GM23338 (cell line): Measurements from ENCODE around the gene SLC4A5.

Source experiments
- CREB1 ChIP-seq: fragments of 250-450 bp; sonication (Bioruptor Pico); IDR thresholded peaks from 2 replicates; pipeline ENCODE4 v1.5.0; 2020; ENCODE audit warnings: low read depth, mild to moderate bottlenecking, moderate library complexity
- CTCF ChIP-seq, 2 experiments: fragments of 200-600 bp in 1 of 2; sonication (generic) in 1 of 2; conservative IDR thresholded peaks; 2 replicates each; pipeline versions ENCODE4 v1.5.1 to v1.6.1; 2016 to 2017; ENCODE audit warnings: antibody characterized with exemption in 2 of 2, low read depth in 2 of 2, mild to moderate bottlenecking in 2 of 2, moderate library complexity in 1 of 2
- ETS1 ChIP-seq: IDR thresholded peaks from 2 replicates; pipeline ENCODE4 v1.6.1; 2016; ENCODE audit warnings: antibody characterized with exemption
- EZH2 ChIP-seq: fragments of 200-600 bp; sonication (generic); IDR thresholded peaks from one replicate; pipeline ENCODE4 v1.8.0; 2017; ENCODE audit warnings: antibody characterized with exemption, mild to moderate bottlenecking, low read depth; ENCODE audit not compliant: unreplicated experiment
- EZH2phosphoT487 ChIP-seq: fragments of 200-600 bp; sonication (generic); IDR thresholded peaks from one replicate; pipeline ENCODE4 v1.8.1; 2018; ENCODE audit warnings: antibody characterized with exemption; ENCODE audit not compliant: unreplicated experiment
- JUNB ChIP-seq: IDR thresholded peaks from one replicate; pipeline ENCODE4 v1.6.1; 2016; ENCODE audit warnings: antibody characterized with exemption; ENCODE audit not compliant: unreplicated experiment
- POLR2AphosphoS5 ChIP-seq: IDR thresholded peaks from 2 replicates; pipeline ENCODE4 v1.6.1; 2016; ENCODE audit warnings: antibody characterized with exemption, low read depth
- ZNF331 ChIP-seq: fragments of 250-450 bp; sonication (Bioruptor Pico); IDR thresholded peaks from 2 replicates; pipeline ENCODE4 v1.5.0; 2020; ENCODE audit warnings: low read depth, mild to moderate bottlenecking, moderate library complexity
- TF ChIP-seq, protein P1 (sequence below): IDR thresholded peaks from one replicate; pipeline ENCODE4 v1.6.1; 2018; ENCODE audit warnings: antibody characterized with exemption; ENCODE audit not compliant: unreplicated experiment

- no peak for TF ChIP-seq CREB1
- TF ChIP-seq CTCF (conservative IDR thresholded peaks at IDR 0.05; ENCODE audit: low read depth in 2 of 2), result no peak
- no peak for TF ChIP-seq EZH2phosphoT487
- no peak for TF ChIP-seq JUNB
- no peak for TF ChIP-seq EZH2
- TF ChIP-seq, protein P1, sequence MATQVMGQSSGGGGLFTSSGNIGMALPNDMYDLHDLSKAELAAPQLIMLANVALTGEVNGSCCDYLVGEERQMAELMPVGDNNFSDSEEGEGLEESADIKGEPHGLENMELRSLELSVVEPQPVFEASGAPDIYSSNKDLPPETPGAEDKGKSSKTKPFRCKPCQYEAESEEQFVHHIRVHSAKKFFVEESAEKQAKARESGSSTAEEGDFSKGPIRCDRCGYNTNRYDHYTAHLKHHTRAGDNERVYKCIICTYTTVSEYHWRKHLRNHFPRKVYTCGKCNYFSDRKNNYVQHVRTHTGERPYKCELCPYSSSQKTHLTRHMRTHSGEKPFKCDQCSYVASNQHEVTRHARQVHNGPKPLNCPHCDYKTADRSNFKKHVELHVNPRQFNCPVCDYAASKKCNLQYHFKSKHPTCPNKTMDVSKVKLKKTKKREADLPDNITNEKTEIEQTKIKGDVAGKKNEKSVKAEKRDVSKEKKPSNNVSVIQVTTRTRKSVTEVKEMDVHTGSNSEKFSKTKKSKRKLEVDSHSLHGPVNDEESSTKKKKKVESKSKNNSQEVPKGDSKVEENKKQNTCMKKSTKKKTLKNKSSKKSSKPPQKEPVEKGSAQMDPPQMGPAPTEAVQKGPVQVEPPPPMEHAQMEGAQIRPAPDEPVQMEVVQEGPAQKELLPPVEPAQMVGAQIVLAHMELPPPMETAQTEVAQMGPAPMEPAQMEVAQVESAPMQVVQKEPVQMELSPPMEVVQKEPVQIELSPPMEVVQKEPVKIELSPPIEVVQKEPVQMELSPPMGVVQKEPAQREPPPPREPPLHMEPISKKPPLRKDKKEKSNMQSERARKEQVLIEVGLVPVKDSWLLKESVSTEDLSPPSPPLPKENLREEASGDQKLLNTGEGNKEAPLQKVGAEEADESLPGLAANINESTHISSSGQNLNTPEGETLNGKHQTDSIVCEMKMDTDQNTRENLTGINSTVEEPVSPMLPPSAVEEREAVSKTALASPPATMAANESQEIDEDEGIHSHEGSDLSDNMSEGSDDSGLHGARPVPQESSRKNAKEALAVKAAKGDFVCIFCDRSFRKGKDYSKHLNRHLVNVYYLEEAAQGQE, result no peak
- no peak for TF ChIP-seq ZNF331 (CRISPR knock-in tag)
- TF ChIP-seq POLR2AphosphoS5, result no peak
- TF ChIP-seq ETS1, result no peak
Measured at GRCh38 chr2:74328573-74328972, 14.6 kb downstream of the SLC4A5 start.
